A549 (cell line): ENCODE measurements around the gene CD163L1. TPM values are rescaled to one million over a fixed set of nuclear protein-coding genes. Genes with fewer than 3 reads are reported as not detected.
A peak's percentile ranks its signal among the peaks of the same experiment; 100 is the strongest.
"Not testable (repeated sequence)": the region's sequence is repeated elsewhere in the genome, so short reads cannot be mapped to it uniquely, and the experiment has no call there.

Experiments
- ATAC-seq, 2 experiments: fragments of 200-7000 bp in 1 of 2; fragments of >200 bp in 1 of 2; cut with Nextera tagmentation in 1 of 2; cut with Tn5 transposase in 1 of 2; 3 replicates each; pipeline versions ENCODE4 v1.8.0 to v1.9.1; 2018 to 2020; ENCODE audit warnings: mild to moderate bottlenecking in 1 of 2, moderate library complexity in 1 of 2
- CTCF ChIA-PET: fragments of 300-600 bp; sonication (Branson Sonifier 250); formaldehyde crosslinking; extraction: SDS; loops from one replicate; lab custom pipeline; 2021; ENCODE audit warnings: antibody characterized with exemption, inconsistent platforms; lab: Yijun Ruan, JAX
- POLR2A ChIA-PET: fragments of 350-600 bp; formaldehyde crosslinking; extraction: SDS; loops from one replicate; lab custom pipeline; 2021; ENCODE audit warnings: antibody characterized with exemption, inconsistent platforms; lab: Yijun Ruan, JAX
- DNase-seq, 2 experiments: peaks; one replicate each; pipeline versions ENCODE4 v3.0.0 to v3.0.0-alpha.2; 2011 to 2016; ENCODE audit warnings: low read depth in 1 of 2, low spot score in 1 of 2
- FAIRE-seq: peaks from 2 replicates; lab custom pipeline; 2011; peaks lifted over from hg19 to GRCh38; lab: Jason Lieb, UNC
- H3K27ac ChIP-seq, 2 experiments: fragments of >200 bp; sonication (Bioruptor Twin); formaldehyde crosslinking; 3 replicates each; pipeline ENCODE4 v1.5.1; 2016 to 2017
- H3K4me1 ChIP-seq: fragments of >200 bp; sonication (Bioruptor Twin); formaldehyde crosslinking; 3 replicates; pipeline ENCODE4 v1.6.1; 2016
- H3K4me2 ChIP-seq: fragments of >200 bp; sonication (Bioruptor Twin); formaldehyde crosslinking; 3 replicates; pipeline ENCODE4 v1.6.1; 2016
- H3K4me3 ChIP-seq: fragments of >200 bp; sonication (Bioruptor Twin); formaldehyde crosslinking; 3 replicates; pipeline ENCODE4 v1.5.1; 2016
- H3K9me3 ChIP-seq: fragments of >200 bp; sonication (Bioruptor Twin); formaldehyde crosslinking; 3 replicates; pipeline ENCODE4 v1.6.1; 2016
- EHF ChIP-seq: fragments of 250-450 bp; sonication (Bioruptor Pico); IDR thresholded peaks from 2 replicates; pipeline ENCODE4 v1.5.0; 2020; ENCODE audit warnings: mild to moderate bottlenecking
- FOSB ChIP-seq: fragments of 250-450 bp; sonication (Bioruptor Pico); IDR thresholded peaks from 2 replicates; pipeline ENCODE4 v1.5.0; 2020; ENCODE audit warnings: mild to moderate bottlenecking, moderate library complexity
- HDAC2 ChIP-seq: fragments of 200-600 bp; sonication (generic); IDR thresholded peaks from 2 replicates; pipeline ENCODE4 v1.6.1; 2016
- HEYL ChIP-seq: fragments of 250-450 bp; sonication (Bioruptor Pico); IDR thresholded peaks from 2 replicates; pipeline ENCODE4 v1.8.0; 2021; ENCODE audit warnings: mild to moderate bottlenecking, moderate library complexity
- HOXB13 ChIP-seq: fragments of 250-450 bp; sonication (Bioruptor Pico); IDR thresholded peaks from 2 replicates; pipeline ENCODE4 v1.5.0; 2020; ENCODE audit warnings: low read depth, mild to moderate bottlenecking, moderate library complexity
- HOXB5 ChIP-seq: fragments of 250-450 bp; sonication (Bioruptor Pico); IDR thresholded peaks from 2 replicates; pipeline ENCODE4 v1.5.0; 2020; ENCODE audit warnings: mild to moderate bottlenecking, moderate library complexity
- JUN ChIP-seq, 2 experiments: fragments of >200 bp; sonication (Bioruptor Twin); formaldehyde crosslinking; IDR thresholded peaks; 2 replicates in 1 of 2; 3 replicates in 1 of 2; pipeline ENCODE4 v1.6.1; 2016 to 2017
- MAZ ChIP-seq: fragments of 150-350 bp; IDR thresholded peaks from 2 replicates; pipeline ENCODE4 v1.6.1; 2014; ENCODE audit warnings: antibody characterized with exemption, low read depth, low read length, borderline replicate concordance
- NPAS2 ChIP-seq: fragments of 250-450 bp; sonication (Bioruptor Pico); IDR thresholded peaks from 2 replicates; pipeline ENCODE4 v1.8.0; 2022; ENCODE audit warnings: mild to moderate bottlenecking, moderate library complexity, borderline replicate concordance
- PHF8 ChIP-seq: fragments of 200-600 bp; sonication (generic); IDR thresholded peaks from 2 replicates; pipeline ENCODE4 v1.6.1; 2016; ENCODE audit warnings: low read depth, mild to moderate bottlenecking, antibody characterized with exemption, moderate library complexity, borderline replicate concordance
- POLR2A ChIP-seq: IDR thresholded peaks from 2 replicates; pipeline ENCODE4 v1.6.1; 2012; ENCODE audit warnings: mild to moderate bottlenecking, low read length
- POLR2AphosphoS2 ChIP-seq: conservative IDR thresholded peaks from 2 replicates; pipeline ENCODE4 v1.6.1; 2012; ENCODE audit warnings: low read length, improper control_type of control experiment, inconsistent platforms
- RAD21 ChIP-seq, 2 experiments: fragments of >200 bp in 1 of 2; sonication (Bioruptor Twin) in 1 of 2; formaldehyde crosslinking in 1 of 2; IDR thresholded peaks in 1 of 2; conservative IDR thresholded peaks in 1 of 2; 2 replicates in 1 of 2; 3 replicates in 1 of 2; pipeline ENCODE4 v1.6.1; 2012 to 2018; ENCODE audit warnings: inconsistent platforms in 1 of 2
- RFX5 ChIP-seq: fragments of 450-650 bp; IDR thresholded peaks from 2 replicates; pipeline ENCODE4 v1.7.1; 2014; ENCODE audit warnings: antibody characterized with exemption, mild to moderate bottlenecking, moderate library complexity
- SMC3 ChIP-seq: fragments of >200 bp; sonication (Bioruptor Twin); formaldehyde crosslinking; IDR thresholded peaks from 3 replicates; pipeline ENCODE4 v1.6.1; 2018; ENCODE audit warnings: inconsistent platforms
- SREBF2 ChIP-seq: fragments of 450-650 bp; IDR thresholded peaks from 2 replicates; pipeline ENCODE4 v1.6.1; 2014; ENCODE audit warnings: mild to moderate bottlenecking, moderate library complexity
- TP53 ChIP-seq: fragments of 250-450 bp; sonication (Bioruptor Pico); IDR thresholded peaks from 2 replicates; pipeline ENCODE4 v1.5.0; 2021; ENCODE audit warnings: mild to moderate bottlenecking, moderate library complexity
- WGBS: methylation state at CpG from one replicate; pipeline ENCODE4 v1.1.6; 2017; ENCODE audit errors: missing lambda C conversion rate; 5-methylcytosine and 5-hydroxymethylcytosine counted together
- polyA plus RNA-seq, 4 experiments: library from polyadenylated mRNA; depleted of rRNA in 3 of 4; stranded (reverse); fragments of >200 nt; fragmentation: RNase III in 1 of 4; extraction: RNeasy Plus Mini Kit Qiagen cat#74134 plus additional on column Dnase treatment in 1 of 4; gene quantifications; 2 replicates in 3 of 4; 3 replicates in 1 of 4; pipeline ENCODE4 v1.2.3, GENCODE V29; 2011 to 2017
- TF ChIP-seq, protein P1 (sequence below): fragments of >200 bp; sonication (Bioruptor Twin); formaldehyde crosslinking; IDR thresholded peaks from 3 replicates; pipeline ENCODE4 v1.5.1; 2016
- TF ChIP-seq, protein P2 (sequence below): IDR thresholded peaks from 2 replicates; pipeline ENCODE4 v1.6.1; 2012
- TF ChIP-seq, protein P3 (sequence below): fragments of 250-450 bp; sonication (Bioruptor Pico); IDR thresholded peaks from 2 replicates; pipeline ENCODE4 v1.5.0; 2021; ENCODE audit warnings: mild to moderate bottlenecking, moderate library complexity, borderline replicate concordance
- TF ChIP-seq, protein P4 (sequence below): fragments of 250-450 bp; sonication (Bioruptor Pico); IDR thresholded peaks from 2 replicates; pipeline ENCODE4 v1.5.0; 2020; ENCODE audit warnings: low read depth, mild to moderate bottlenecking, moderate library complexity
- TF ChIP-seq, protein P5 (sequence below): IDR thresholded peaks from 2 replicates; pipeline ENCODE4 v1.6.1; 2012; ENCODE audit warnings: low read depth, borderline replicate concordance
- TF ChIP-seq, protein P6 (sequence below): fragments of >200 bp; sonication (Bioruptor Twin); formaldehyde crosslinking; IDR thresholded peaks from 3 replicates; pipeline ENCODE4 v1.6.1; 2016

Gene CD163L1
- polyA plus RNA-seq, 2 of the 4 experiments (the other 2 are of a cell fraction), result 0.22 to 0.44 TPM

DNA sequence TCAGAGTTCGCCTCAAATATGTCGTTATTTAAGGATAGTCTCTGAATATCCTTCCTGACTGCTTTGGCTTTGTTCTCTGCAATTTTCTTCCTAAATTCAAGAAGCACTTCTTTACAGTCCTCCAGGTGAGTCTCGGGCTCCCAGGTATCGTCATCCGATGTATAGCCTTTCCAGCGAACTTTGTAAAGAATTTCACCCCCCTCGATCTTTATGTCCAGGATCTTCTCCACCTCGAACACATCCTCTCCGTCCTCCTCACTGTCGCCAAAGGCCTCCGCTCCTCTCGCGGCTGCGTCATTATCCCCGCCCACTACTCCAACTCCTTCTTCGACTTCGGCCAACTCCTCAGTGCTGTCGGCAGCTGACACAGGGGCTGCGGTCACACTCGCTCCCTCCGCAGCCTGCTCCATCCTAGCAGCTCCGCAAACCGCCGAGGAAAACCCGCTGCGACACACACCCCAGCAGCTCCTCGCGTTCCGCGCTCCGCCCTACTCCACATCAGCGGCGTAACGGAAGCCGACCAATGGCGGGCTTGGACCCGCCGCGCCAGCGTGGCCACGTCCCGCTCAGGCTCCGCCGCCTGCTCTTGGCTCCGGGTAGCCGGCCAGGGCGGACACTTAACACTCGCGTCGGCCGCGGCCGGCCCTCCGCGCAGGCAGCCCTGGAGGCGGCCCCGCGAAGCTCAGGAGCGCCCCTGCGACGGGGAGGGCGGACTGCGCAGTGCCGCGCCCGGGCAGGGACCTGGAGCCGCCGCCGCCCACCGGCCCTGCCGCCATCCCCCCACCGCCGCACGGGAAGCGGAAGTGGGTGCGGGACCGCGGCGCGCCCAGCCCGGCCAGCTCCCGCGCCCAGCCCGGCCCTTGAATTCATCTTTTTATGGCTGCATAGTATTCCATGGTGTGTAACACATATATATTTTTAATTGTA is 4.1 kb downstream of the CD163L1 start:
- H3K27ac ChIP-seq, result peak overlapping the region; percentile 71 to 92
- ATAC-seq, result peak; percentile 98 to 99
- 5% methylated on average over 70 of the region's 84 CpGs for WGBS

DNA sequence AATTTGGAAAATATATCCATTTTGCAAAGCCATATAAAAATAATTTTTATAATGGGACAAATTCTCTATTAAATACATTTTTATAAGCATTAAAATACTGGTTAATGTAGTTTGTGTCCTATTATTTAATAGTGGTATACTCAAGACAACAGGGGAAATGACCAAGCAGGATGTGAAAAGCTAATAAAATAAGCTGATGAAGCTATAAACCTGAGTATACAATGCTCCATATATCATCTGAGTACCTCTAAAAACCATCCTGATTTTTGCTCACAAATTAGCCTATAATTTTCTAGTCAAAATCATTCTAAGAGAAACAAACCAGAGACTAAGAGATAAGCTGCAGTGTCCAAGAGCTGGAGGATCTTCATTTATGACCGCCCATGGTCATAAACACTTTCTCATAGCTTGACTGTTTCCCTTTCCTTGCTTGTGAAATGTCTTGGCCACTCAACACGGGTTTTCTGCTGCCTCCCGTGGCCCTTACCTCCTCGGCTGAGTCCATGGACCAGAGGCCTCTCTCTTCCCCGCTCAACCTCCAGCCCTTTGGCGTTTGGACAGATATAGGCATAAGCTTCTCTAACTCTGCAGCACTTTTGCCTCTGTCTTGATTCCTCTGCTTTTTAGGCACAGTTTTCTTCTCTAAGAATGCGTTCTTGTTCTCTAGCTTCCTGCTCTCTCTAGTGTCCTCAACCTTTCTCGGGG is 5.5 kb downstream of the CD163L1 start:
- H3K4me2 ChIP-seq, result peak overlapping the region; percentile 70
- H3K27ac ChIP-seq, result peak overlapping the region; percentile 5 to 34; a peak in 3 of 6 replicates
- DNase-seq (peak in 1 of 2 experiments; percentile 32), ATAC-seq (peak; percentile 13 to 23; a peak in 3 of 6 replicates)
- not testable (repeated sequence) for FAIRE-seq, H3K9me3 ChIP-seq, H3K4me1 ChIP-seq
- H3K4me3 ChIP-seq, result peak overlapping the region; percentile 51
- WGBS, result 47% methylated on average over 8 of the region's 8 CpGs
- CTCF ChIA-PET, result interaction anchor here (3.1 kb wide), 1 partner anchor 23 kb away, joined by 13 read pairs; no protein-coding TSS in a partner anchor
- POLR2A ChIA-PET, result interaction anchor here (1.9 kb wide), 1 partner anchor 12 kb away, joined by 6 read pairs; no protein-coding TSS in a partner anchor

More for the DNA sequence above, 4.1 kb downstream of the CD163L1 start:
- DNase-seq, result peak; percentile 53 to 93
- ChIA-PET CTCF (interaction anchor here (0.6 to 3.1 kb wide), 3 partner anchors 14 to 25 kb away, joined by 3 to 13 read pairs (median 3); no protein-coding TSS in a partner anchor), POLR2A (interaction anchor here (0.8 to 1.9 kb wide), 6 partner anchors 8 to 259 kb away, joined by 3 to 6 read pairs (median 3); partner anchors contain the start of gene PEX5)
- peak overlapping the region; percentile 70 for H3K4me2 ChIP-seq
- H3K4me1 ChIP-seq, result no peaks in the 10 kb centered on the region
- no peaks in the 10 kb centered on the region for H3K9me3 ChIP-seq
- peak; percentile 65 for FAIRE-seq
- H3K4me3 ChIP-seq, result peak overlapping the region; percentile 51
- peak; percentile 68 for TF ChIP-seq HOXB13 (CRISPR knock-in tag)
- no peak for TF ChIP-seq POLR2AphosphoS2
- 0 out of 2 replicates have a peak, but pooled peaks have one; percentile 35 for TF ChIP-seq RFX5
- TF ChIP-seq, protein P1, sequence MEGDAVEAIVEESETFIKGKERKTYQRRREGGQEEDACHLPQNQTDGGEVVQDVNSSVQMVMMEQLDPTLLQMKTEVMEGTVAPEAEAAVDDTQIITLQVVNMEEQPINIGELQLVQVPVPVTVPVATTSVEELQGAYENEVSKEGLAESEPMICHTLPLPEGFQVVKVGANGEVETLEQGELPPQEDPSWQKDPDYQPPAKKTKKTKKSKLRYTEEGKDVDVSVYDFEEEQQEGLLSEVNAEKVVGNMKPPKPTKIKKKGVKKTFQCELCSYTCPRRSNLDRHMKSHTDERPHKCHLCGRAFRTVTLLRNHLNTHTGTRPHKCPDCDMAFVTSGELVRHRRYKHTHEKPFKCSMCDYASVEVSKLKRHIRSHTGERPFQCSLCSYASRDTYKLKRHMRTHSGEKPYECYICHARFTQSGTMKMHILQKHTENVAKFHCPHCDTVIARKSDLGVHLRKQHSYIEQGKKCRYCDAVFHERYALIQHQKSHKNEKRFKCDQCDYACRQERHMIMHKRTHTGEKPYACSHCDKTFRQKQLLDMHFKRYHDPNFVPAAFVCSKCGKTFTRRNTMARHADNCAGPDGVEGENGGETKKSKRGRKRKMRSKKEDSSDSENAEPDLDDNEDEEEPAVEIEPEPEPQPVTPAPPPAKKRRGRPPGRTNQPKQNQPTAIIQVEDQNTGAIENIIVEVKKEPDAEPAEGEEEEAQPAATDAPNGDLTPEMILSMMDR, result peak; percentile 37
- TF ChIP-seq, protein P2, sequence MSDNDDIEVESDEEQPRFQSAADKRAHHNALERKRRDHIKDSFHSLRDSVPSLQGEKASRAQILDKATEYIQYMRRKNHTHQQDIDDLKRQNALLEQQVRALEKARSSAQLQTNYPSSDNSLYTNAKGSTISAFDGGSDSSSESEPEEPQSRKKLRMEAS, result peak; percentile 96
- no peak for TF ChIP-seq HEYL
- peak; percentile 67; the same call in 1 of the 2 replicates for TF ChIP-seq EHF (CRISPR knock-in tag)
- peak; percentile 63 for TF ChIP-seq POLR2A
- peak; percentile 84 for TF ChIP-seq HOXB5 (CRISPR knock-in tag)
- no peak for TF ChIP-seq HDAC2
- TF ChIP-seq PHF8, result peak; percentile 50; the same call in 1 of the 2 replicates
- no peak for TF ChIP-seq FOSB (CRISPR knock-in tag)
- TF ChIP-seq, protein P3, sequence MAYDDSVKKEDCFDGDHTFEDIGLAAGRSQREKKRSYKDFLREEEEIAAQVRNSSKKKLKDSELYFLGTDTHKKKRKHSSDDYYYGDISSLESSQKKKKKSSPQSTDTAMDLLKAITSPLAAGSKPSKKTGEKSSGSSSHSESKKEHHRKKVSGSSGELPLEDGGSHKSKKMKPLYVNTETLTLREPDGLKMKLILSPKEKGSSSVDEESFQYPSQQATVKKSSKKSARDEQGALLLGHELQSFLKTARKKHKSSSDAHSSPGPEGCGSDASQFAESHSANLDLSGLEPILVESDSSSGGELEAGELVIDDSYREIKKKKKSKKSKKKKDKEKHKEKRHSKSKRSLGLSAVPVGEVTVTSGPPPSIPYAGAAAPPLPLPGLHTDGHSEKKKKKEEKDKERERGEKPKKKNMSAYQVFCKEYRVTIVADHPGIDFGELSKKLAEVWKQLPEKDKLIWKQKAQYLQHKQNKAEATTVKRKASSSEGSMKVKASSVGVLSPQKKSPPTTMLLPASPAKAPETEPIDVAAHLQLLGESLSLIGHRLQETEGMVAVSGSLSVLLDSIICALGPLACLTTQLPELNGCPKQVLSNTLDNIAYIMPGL, result 0 out of 2 replicates have a peak, but pooled peaks have one; percentile 25
- TF ChIP-seq NPAS2 (CRISPR knock-in tag), result peak; percentile 21; the same call in 1 of the 2 replicates
- TF ChIP-seq, protein P4, sequence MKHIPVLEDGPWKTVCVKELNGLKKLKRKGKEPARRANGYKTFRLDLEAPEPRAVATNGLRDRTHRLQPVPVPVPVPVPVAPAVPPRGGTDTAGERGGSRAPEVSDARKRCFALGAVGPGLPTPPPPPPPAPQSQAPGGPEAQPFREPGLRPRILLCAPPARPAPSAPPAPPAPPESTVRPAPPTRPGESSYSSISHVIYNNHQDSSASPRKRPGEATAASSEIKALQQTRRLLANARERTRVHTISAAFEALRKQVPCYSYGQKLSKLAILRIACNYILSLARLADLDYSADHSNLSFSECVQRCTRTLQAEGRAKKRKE (CRISPR knock-in tag), result peak; percentile 40; the same call in 1 of the 2 replicates
- no peak for TF ChIP-seq SREBF2
- TF ChIP-seq, protein P5, sequence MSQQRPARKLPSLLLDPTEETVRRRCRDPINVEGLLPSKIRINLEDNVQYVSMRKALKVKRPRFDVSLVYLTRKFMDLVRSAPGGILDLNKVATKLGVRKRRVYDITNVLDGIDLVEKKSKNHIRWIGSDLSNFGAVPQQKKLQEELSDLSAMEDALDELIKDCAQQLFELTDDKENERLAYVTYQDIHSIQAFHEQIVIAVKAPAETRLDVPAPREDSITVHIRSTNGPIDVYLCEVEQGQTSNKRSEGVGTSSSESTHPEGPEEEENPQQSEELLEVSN, result peak; percentile 97
- peak; percentile 61 to 86 for TF ChIP-seq JUN (IDR thresholded peaks at IDR 0.05)
- TF ChIP-seq MAZ, result no peak
- peak; percentile 9; the same call in 1 of the 3 replicates for TF ChIP-seq SMC3
- TF ChIP-seq RAD21 (conservative IDR thresholded peaks at IDR 0.05 in 1 of 2, IDR thresholded peaks at IDR 0.05 in 1 of 2), result peak in 1 of 2 experiments; percentile 26; a peak in 1 of 5 replicates
- TF ChIP-seq, protein P6, sequence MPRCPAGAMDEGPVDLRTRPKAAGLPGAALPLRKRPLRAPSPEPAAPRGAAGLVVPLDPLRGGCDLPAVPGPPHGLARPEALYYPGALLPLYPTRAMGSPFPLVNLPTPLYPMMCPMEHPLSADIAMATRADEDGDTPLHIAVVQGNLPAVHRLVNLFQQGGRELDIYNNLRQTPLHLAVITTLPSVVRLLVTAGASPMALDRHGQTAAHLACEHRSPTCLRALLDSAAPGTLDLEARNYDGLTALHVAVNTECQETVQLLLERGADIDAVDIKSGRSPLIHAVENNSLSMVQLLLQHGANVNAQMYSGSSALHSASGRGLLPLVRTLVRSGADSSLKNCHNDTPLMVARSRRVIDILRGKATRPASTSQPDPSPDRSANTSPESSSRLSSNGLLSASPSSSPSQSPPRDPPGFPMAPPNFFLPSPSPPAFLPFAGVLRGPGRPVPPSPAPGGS, result 0 out of 3 replicates have a peak, but pooled peaks have one; percentile 61
- TF ChIP-seq TP53 (CRISPR knock-in tag), result peak; percentile 83

DNA sequence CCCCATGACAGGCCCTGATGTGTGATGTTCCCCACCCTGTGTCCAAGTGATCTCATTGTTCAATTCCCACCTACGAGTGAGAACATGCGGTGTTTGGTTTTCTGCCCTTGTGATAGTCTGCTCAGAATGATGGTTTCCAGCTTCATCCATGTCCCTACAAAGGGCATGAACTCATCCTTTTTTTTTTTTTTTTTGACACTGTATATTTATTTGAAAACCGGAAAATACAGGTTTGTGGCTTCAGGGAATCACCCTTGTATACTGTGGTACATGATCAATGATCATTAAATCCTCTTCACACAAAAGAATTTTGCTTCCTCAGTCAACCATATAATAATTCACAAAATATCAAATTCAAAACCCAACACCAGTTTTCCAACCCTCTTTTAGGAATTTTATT is 6.5 kb downstream of the CD163L1 start:
- ATAC-seq, H3K4me2 ChIP-seq, DNase-seq, H3K4me1 ChIP-seq, CTCF ChIA-PET, H3K27ac ChIP-seq, H3K4me3 ChIP-seq, H3K9me3 ChIP-seq, POLR2A ChIA-PET, FAIRE-seq: not testable (repeated sequence)
- WGBS, result 73% methylated on average over 3 of the region's 3 CpGs
